Measurements from ENCODE around the gene PSMD6.
A peak's percentile ranks its signal among the peaks of the same experiment; 100 is the strongest.

The PSMD6 gene

DNA sequence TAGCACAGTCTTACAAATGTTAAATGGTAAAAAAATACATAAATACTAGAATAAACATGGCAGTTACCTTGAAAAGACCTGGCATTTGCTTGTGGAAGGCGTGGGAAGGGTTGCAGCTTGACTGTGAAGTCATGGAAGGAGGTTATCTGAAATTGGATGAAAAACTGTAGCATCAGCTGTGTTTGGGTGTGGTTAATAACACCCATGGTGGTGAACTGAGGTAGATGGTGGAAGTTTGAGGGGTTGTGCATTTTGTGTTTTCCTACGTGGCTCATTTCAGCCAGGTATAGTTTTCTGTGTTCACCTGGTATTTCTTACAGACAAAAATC lies 46.5 kb downstream of the PSMD6 start:
- DNase-seq (ENCODE audit: low read depth) = no peak

DNA sequence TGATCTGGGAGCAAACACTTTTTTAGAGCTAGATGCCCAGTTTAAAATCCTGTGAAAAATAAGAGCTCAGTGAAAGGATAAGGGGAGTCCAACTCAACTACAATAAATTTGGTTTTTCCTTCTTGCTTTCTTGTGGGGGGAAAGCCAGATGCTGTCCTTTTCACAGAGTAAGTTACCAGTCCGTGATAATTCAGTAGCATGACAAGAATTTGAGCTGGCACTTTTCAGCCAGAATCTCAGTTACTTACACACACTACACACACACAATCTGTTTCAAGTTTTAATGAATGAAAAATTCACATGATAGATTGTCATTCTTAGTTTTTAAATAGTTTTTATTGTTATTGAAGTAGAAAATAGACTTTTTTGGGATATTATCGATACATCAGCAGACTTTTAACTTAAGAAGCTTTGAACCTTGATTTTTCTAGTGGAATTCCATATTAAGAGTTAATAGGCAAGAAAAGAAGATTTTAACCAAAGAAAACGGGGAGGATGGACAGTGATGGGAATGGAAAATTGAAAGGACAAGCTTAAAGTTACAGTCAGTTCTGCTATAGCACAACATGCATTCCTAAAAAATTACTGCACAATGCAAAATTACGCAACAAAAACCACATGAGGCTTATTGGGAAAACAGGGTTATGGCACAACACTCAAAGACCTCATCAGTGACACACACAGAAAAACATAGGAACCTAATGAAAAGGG lies 47.0 kb downstream of the PSMD6 start:
- peak; percentile 95 for DNase-seq (ENCODE audit: low read depth)

DNA sequence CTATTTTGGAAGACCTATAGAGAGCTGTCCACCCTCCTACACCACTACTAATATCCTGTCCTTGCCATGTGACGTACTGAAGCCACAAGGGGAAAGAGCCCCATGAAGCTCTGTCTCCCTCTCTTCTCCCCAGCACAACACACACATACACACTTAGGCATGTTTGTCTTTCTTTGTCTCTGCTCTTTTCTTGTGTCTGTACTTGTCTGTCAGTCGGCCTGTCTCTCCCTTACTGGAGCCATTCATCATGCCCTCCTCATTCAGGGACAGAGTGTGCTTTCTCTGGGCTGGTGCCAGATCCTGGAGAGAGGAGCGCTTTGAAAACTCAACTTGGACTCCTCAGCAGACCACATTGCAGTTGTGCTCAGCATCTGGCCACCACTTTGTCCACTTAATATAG lies 47.6 kb downstream of the PSMD6 start:
- peak; percentile 71 for DNase-seq (ENCODE audit: low read depth)

DNA sequence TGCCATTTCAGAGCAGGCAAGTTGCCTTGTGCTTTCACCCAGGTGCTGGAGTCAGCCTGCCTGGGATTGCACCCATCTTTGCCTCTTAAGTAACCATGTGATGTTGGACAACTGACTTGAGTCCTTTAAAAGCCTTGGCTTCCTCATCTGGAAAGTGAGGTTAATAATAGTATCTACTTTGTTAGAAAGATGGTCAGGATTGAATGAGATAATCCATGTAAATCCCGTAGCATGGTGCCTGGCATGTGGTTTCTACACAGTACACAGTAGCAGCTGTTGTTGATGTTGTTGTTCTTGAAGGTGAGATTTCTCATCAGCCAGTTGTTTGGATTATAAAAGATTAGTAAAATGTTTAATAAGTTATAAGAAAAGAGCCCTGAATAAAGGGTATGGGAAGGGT lies 48.8 kb downstream of the PSMD6 start:
- DNase-seq (ENCODE audit: low read depth) = no peak

DNA sequence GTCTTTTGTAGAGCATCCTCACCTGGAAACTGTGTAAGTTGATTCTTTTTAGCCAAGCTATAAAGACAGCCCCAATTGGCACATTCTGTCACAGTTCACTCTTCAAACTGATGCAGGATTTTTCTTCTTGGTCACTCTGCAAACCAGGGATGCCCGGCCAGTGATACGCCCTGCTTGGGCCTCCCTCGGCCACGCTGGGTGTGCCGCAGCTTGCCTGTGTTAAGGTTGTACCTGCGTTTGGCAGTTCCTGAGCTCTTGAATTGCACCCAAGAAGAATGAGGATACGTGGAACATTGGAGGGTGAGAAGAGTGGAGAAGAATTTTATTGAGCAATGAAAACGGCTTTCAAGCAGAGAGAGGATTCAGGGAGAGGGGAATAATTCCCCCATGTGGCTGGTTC lies 49.9 kb downstream of the PSMD6 start:
- no peak for DNase-seq (ENCODE audit: low read depth)

DNA sequence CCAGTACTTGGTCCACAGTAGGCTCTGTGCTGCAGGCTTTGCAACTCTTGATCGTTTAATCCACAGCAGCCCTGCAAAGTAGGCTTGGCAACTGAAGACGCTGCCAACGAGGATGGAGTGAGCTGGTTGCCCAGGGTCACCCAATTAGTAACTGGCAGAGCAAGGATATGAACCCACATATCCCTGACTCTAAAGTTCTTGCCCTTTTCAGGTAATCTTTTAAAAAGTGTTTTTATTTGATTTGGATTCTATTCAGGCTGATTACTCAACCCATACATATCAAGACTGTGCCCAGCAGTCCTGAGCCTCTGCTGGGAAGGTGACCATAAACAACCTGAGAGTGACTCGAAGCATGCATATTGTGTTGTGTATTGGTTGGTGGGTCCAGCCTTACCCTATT lies 50.3 kb downstream of the PSMD6 start:
- DNase-seq (ENCODE audit: low read depth) = no peak

DNA sequence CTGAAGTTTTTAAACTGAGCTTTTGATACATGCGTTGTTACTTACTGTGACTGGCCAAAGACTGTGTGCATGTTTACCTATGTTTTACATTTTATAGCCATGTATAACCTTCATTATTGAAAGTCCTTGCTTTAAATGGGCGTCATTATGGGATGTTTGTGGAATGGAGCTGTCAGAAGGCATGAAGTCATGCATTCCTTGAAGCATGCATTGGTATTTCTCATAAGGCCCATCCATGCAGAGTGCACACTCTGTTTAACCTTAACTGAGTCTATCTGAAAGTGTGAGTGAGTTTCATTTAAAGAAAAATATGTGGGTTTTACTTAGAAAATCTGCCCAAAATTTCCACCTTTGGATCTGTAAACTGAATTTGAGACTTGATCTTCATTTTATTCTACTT lies 51.1 kb downstream of the PSMD6 start:
- DNase-seq (ENCODE audit: low read depth) = peak; percentile 84

DNA sequence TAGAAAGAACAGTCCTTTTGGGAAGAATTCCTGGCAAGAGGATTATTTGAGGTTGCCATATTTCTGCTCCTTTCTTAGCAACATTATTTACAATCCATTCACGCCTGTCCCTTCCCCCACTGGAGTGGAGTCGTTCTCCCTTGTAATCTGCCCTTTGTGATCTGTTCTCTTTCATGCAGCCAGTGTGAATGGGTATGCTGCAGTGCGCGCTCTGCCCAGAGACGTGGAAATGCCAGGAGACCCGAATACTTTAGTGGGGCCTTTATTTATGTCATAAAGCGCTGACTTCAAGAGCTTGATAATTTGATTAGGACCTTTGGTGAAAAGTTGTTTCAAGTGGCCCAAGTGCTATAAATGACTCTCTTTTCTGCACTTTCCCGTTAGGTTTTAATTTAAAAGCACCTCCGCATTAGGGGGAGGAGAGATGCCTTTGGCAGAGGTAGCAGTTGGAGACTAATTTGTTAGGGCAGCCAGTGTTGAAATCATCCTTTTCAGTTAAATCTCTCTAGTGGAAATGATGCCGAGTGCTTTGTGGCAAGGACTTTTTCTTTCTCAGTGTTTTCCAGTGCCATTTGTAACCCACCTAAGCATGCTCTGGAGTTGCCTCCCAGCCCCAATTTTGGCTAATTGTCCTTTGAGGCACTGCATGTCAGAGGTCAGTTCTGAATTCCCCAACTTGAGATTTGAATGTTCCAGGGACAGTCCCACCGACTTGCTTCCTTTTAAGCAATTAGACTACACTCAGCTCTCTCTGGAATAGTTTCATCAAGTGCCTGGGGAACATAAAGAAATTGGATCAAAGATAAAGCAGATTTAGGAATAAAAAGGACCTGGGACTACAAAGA lies 52.4 kb downstream of the PSMD6 start:
- no peak for DNase-seq (ENCODE audit: low read depth)

DNA sequence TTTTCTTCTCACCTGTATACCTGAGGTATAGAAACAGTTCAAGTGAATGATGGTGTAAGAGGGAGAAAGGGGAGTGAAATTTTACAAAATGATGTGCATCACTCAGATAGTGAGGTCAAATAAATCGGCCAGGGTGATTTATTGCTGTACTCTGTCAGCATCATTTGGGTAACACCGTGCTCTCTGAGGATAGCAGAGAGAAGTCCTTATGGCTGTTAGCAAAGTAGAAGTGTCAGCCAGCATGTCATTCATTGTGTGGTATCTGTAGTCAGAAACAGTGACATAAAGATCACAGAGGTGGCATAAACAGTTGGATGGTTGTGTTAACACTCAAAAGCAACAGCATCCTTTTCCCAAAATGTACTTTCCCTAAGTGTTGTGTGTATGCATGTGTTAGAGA lies 53.4 kb downstream of the PSMD6 start:
- DNase-seq (ENCODE audit: low read depth) = no peak

DNA sequence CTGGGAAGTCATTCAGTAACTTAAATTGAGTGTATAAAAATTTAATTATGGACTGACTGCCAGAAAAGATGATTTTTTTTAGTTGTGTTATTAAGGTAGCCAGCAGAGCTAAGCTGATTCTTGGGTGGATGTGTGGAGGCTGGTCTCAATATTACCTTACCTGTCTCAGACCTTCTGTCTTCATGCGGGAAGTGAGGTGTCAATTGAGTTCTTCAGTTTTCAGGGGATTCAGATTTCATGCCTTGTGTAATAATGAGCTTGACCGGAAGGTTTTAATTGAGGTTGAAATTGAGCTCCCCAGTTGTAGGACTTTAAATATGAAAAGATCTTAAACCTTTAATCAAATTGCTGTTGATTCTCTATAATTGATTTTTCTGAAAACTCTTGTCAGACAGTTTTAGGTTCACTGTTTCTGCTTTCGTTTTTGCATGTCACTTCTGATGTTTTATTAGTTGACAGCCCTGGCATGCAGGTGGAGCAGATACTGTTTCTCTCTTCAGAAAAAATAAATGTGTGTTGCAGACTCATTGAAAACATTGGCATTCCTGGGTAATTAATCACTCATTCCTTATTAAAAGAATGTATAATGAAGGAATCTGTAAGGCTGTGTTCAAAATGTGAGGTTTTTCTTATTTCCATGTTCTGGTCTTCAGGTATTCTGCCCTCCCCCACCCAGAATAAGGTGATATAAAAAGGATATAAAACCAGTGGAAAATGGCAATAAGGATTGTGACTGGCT lies 54.5 kb downstream of the PSMD6 start:
- peak; percentile 49 for DNase-seq (ENCODE audit: low read depth)

DNA sequence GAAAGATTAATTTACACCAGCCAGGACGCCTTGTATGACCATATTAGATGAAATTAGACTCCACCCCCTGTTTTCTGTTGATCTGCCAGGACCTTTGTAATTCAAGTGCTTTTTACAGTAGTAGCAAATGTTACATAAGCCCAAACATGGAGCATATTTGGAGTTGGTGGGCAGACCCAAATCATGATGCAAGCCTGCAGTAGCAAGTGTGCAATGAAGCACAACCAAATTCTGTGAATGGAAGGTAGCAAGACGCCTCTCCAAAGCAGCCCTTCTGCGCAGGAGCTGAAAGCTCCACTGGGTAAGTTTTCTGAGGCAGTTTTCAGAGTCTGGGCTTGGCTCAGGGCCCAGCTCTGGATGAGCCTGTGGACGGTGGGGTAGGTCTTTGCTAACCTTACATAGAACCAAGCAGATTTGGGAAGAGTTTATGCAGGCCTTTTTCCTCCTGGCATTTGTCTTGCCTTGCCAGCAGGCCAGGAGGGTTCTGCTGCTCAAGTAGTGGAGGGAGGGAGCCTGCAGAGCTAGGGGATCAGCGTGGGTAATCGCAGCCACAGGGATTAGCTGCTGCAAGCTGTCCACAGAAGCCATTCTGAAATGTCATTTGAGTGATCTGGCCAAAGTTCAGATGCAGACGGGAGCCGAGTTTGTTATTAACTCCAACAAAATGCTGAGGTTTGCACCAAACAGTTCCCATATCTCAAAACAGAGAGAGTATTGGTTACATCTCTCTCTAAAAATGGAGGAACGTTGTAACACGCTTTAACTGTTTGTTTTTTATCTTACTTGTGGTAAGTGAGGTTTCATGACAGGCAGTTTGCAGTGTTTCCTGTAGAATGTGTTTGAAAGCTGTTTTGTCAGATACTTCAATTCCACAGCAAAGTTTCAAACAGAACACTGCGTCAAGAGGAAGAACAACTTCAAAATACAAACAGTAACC lies 55.4 kb downstream of the PSMD6 start:
- DNase-seq (ENCODE audit: low read depth) = peak; percentile 55

DNA sequence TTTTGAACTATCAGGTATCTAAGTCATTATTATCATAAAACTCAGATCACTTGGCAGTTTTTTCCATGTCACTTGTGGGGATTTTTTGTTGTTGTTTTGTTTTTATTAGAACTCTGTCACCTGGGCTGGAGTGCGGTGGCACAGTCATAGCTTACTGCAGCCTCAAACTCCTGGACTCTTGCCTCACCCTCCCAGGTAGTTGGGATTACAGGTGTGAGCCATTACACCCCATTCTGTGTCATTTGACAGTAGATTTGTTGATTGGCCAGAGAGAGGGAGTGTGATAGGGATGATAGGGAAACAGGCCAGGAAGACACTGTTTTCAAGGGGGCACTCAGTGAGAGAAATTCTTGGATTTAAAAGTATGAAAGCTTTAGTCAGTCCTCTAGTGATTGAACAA lies 56.4 kb downstream of the PSMD6 start:
- no peak for DNase-seq (ENCODE audit: low read depth)

DNA sequence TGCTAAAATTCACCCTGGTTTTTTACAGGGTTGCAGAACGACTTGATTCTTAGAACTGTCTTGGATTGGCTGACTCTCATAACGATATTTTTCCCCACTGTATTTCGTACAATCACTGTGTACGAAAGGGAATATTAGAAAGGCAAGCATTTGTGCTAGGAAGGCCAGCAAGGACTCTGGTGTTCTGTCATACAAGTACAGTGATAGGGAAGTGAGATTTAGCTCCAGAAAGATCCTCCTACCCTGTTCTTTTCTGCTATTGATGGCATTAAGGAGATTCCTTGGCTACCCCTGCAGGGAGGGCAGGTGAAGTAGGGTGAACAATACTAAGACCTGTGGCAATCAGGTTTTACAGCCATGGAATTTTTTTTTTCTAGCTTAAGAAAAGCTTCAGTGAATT lies 57.3 kb downstream of the PSMD6 start:
- no peak for DNase-seq (ENCODE audit: low read depth)

DNA sequence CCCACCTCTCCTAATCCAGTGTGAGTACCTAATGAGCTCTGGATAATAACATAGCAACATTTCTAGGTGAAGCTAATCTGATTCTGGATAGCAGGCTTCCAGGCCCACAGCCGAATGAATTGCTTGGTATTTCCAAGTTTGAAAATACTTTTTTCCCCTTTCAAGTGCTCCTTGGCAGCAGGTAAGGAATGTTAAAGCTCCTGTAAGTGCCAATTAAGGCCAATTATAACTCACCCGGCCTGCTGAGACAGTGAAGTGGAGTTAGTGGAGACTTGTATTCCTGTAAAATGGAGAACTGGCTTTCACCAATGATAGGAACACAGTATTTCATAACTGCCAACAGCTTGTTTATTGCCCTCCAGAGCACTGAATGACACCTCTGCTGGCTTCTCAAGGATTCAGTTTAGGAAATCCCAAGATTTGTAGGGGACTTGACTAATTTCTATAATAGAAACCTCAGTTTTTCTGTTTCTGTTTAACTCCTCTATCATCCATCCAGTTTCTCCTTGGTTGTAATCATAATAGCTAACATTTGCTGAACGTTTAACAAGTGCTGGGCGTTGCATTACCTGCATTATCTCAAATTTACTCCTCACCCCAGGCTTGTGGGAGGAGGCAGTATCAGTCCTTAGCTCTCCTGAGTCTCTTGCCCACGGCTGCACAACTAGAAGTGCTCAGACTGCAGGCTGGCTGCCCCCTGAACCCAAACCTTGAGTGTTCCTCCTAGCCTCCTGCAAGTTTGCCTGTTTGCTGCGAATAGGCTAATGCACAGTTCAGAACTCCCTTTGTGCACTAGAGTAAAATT lies 58.4 kb downstream of the PSMD6 start:
- no peak for DNase-seq (ENCODE audit: low read depth)

DNA sequence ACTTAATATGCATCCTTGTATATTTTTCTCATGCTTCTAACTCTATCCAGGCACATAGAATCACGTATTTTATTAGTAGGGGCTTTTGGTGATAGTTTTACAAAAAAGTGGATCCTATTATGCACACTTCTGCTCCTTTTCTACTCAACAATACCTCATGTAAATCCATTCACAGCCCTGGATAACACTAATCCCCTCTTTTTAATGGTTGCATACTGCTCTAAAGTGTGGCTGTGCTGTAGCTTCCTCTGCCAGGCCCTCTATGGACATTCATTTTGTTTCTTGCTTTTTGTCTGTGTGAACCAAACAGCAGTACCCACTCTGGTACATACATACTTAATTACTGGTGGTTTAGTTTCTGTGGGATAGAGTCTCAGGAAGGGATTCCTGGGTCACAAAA lies 59.8 kb downstream of the PSMD6 start:
- no peak for DNase-seq (ENCODE audit: low read depth)

DNA sequence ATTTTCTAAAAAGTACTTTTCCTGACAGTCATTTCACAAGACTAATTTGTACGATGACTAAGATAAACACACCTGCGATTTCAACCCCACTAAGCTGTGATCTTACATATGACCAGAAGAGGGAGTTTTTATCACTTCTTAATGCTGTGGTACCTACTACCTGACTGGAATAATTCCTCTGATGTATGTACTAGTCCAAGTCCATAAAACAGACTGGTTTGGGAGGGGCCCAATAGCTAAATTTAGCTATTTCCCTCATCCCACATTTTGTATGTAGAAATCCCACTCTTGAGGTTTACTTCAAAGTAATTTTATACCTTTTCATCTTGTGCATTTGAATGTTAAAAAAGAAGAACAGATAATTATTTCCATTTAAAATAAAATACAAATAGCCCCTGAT lies 61.4 kb downstream of the PSMD6 start:
- peak; percentile 33 for DNase-seq (ENCODE audit: low read depth)

Measured in EH (cell line).